HG02884 (cell line): Measurements from ENCODE around the gene ADCY7.

Source experiments
- ATAC-seq: cut with Tn5 transposase; IDR thresholded peaks from one replicate; pipeline ENCODE4 v1.9.1; 2021; ENCODE audit warnings: mild to moderate bottlenecking, moderate library complexity; ENCODE audit not compliant: unreplicated experiment

ADCY7 gene

DNA sequence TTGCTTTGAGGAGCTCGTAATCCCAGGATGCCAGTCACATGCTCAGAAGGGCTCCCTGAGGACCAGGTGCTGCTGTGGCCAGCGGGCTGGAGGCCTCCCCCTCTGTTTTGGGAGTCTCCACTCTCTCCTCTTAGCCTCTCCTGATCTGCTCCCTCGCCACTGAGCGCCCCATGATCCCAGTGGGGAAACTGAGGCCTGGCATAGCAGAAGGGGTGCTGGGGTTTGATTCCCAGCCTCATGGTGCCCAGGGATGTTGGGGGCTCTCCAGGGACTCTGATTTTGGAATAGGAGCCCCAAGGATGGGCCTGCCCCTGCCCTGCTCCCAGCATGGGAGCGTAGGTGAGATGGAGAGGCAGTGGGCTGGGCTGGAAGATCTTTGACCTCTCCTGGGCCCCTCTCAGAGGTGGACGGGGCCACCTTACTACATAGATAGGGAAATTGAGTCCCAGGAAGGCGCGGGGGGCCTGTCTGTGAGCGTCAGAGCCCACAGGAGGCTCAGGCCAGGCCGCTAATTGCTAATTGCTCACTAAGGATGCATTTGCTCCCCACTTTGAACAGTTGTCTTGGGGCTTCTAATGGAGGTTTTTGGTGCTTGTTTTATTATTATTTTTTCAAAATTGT is 525 bp upstream of the ADCY7 start:
- ATAC-seq = no peak

DNA sequence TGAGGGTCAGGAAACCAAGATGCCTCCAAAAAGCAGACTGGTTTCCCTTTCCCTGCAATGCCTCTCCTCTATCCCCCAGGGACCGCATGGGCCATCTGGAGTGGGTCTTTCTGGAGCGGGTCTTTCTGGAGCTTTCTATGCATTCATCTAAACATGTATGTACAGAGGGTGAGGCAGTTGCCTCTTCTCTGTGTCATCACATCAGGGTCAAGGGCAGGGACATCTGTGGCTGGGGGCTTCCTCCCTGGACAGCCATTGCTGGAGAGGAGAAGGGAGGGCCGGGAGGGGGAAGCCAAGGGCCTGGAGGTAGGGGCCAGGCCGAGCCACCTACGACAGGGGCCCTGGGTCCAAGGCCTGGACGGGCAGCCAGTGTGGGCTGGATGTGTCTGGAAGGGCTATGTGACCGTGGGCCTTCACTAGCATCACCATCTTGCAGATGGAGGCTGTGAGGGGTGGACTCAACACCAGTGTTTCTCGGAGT is 840 bp downstream of the ADCY7 start:
- no peak for ATAC-seq

DNA sequence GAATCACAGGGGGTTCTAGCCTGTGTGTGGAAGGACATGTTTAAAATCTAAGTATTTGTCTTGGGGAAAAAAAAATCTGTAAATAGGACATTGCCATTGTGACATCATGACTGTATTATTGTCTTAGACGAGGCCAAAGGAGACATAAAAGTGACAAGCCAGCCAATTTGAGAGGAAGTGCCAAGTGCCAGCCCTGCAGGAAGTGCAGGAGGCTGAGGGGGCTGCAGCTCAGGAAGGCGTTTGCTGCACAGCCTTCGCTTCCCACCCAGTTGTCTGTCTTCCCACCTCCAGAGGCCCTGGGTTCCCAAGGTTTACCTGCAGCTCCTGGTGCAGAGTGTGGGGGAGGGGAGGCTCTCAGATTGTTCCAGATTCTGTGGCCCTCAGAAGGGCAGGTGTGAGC is 1.3 kb downstream of the ADCY7 start:
- no peak for ATAC-seq

DNA sequence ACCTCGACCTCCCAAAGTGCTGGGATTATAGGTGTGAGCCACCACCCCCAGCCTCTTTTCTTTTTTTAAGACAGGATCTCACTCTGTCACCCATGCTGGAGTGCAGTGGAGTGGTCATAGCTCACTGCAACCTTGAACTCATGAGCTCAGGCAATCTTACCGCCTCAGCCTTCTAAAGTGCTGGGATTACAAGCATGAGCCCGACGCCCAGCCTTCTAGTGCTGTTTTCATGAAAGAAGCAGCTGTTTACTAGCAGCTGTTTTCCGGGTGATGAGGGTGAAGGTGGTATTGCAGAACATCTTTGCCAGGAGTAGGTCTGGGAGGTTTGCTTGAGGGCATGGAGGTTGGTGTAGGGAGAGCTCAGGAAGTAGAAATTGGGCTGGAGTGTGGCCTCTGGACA is 2.0 kb downstream of the ADCY7 start:
- ATAC-seq = no peak

DNA sequence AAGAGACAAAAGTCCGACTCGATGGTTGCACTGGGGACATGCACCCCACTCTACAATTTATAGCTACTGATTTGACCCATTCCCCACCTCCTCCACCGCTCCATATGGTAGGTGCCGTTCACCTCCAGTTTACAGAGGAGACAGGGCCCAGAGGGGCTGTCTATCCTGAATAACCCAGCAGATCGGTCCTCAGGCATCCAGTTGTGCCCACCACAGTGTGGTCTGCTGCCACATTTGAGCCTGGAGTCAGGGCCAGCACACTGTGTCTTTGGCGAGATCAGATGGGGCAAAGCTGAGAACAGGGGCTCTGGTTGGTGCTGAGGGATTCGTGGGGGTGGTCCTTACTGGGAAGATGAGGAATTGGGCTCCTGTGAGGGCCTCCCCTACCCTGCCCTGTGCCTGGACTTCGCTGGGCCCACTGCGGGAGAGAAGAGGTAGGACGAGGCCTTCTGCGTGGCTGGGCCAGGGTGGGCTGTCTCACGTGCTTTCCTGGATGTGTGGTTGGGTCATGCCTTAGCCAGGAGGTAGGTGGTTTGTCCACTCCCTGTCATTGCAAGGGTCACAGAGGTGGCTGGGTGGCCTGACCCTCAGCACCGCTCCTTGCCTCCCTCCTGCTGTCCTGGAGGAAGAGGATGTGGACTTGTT is 2.8 kb downstream of the ADCY7 start:
- ATAC-seq = no peak

DNA sequence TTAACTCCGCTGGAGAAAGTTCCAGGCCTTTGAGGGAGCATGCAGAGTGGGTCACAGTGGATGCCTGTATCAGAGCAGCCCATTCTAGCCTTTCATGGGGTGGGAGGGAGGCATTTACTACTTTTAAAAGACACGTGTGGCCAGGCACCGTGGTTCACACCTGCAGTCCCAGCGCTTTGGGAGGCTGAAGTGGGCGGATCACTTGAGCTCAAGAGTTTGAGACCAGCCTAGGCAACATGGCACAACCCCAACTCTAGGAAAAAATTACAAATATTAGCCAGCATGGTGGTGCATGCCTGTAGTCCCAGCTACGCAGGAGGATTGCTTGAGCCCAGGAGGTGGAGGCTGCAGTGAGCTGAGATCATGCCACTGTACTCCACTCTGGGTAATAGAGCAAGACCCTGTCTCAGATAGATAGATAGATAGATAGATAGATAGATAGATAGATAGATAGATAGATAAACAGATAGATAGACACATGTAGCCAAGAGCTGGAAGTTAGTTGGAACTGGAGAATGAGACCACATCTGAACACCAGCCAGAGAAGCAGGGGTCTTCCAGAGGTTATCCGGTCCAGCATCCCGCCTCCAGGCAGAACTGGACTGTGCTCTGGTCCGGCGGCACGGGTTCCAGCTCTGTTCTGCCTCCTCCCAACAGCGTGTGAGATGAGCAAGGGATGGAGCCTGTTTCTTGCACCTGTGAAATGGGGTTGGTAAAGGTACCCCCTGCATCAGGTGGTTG is 3.6 kb downstream of the ADCY7 start:
- no peak for ATAC-seq

DNA sequence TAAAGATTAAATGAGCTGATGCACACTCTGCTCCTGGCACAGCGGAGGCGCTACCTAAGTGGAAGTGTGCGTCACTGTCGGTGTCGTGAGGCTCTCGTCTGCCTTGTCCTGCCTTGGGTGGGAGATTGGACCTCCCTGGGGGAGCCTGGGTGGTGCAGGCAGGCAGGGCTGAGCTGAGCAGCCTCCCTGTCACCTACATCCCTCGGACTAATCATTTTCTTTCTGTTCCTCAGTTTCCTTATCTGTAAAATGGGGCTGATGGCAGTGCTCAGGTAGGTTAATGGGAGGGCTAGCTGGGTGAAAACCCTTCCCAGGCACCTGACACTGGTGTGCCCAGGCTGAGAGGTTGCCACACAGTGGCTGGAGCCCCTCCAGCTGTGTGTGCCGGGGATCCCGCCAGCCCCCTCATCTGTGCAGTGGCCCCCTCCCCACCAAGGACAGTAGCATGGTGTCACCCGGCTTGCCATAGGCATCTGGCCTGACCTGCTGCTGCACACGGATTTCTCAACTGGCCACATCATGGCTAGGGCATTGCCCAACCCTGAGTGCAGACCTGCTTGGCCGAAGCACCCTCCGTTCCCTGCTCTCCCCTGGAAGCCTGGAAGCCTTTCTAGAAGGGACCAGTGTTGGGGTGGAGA is 4.3 kb downstream of the ADCY7 start:
- ATAC-seq = no peak

DNA sequence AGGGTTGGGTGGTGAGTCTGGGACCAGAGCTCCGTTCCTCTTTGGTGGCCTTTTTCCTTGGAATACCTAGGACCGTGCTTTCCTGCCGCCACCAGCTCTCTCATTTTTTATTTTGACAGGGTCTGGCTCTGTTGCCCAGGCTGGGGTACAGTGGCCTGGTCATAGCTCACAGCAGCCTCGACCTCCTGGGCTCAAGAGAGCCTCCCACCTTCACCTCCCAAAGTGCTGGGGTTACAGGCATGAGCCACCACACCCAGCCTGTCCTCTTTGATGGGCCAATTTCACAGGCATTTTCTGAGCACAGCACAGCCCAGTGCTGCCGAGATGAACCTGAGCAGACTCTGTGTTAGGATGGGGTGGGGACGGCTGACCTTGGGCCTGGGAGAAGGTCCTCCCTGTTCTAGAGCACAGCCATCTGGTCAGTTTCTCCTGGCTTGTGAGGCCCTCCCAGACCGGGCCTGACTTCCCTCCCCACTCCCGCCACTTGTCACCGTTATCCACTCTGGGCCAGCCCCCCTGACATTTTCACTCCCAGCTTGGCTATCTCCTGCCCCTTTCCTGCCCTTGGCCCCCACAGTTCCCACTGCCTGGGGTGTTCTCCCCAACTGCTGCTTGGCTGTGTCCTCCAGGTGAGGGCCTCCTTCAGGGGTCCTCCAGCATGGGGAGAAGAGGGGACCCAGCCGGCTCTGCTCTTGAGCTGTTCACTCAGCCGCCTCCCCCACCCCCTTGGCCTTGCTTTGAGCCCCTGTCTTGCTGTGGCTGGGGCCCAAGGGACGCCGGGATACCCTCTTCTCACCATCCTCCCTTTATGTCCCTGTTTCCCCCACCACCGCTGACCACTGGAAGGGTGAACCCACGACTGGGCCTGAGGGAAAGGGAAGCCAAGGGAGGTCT is 5.0 kb downstream of the ADCY7 start:
- ATAC-seq = no peak

DNA sequence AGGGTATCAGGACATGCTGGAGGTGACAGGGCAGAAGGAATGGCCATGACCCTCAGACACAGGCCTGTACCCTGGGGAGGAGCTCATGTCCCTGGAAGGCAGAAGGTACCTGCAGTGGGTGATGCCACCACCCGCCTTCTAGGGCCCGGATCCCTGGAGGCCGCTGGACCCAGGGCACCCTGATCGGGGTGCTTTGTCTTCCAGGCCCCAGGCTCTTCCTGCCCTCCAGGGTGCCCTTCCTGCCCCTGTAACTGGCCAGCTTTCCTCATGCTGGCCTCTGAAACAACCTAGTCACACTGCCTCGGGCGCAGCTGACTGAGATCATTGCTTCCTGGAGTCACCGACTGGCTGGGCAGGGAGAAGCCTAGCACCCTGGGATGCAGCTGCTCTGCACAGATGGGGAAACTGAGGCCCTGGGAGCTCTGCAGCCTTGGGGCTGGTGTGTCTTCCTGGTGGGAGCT is 5.8 kb downstream of the ADCY7 start:
- ATAC-seq = no peak

DNA sequence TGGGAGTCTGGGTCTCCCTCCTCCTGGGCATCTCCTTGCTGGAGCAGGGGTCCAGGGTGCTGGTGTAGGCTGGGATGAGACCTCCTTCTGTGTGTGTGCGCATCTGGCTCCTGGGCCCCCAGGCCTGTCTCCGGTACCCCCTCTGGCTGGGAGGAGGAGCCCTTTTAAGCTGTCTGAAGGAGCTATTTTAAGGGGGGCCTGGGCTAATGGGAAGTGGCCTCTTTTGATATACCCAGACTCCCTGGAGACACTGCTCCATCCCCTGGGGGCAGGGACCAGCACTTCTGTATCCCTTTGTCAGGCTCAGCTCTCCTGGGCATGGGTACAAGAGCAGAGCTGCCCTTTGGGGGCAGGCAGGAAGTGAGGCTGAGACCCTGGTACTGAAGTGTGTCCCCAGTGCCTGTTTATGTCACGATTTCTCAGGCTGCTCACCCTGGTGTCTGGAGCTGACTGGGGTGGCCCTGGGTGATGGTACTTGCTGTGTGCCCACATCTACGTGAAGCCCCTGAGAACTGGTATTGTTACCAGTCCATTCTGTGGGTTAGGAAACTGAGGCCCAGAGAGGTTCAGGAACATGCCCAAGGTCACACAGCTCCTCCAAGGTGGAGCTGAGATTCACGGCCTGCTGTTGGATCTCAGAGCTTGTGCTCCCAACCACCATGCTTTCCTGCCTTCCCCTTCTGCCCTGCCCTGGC is 6.5 kb downstream of the ADCY7 start:
- no peak for ATAC-seq

DNA sequence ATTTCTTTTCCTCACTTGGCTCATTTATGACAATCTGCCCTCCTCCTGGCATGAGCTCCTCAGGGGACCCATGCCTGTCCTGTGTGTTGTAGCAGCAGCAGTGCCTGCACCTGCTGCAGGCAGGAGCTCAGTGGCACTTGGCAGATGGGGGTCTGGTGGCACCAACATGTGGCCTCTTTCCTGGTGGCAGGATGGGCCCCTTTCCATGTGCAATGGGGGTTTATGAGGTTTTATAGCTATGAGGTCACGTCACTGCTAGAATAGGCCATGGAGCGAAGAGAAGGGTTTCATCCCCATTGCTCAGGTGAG is 7.0 kb downstream of the ADCY7 start:
- ATAC-seq = no peak

DNA sequence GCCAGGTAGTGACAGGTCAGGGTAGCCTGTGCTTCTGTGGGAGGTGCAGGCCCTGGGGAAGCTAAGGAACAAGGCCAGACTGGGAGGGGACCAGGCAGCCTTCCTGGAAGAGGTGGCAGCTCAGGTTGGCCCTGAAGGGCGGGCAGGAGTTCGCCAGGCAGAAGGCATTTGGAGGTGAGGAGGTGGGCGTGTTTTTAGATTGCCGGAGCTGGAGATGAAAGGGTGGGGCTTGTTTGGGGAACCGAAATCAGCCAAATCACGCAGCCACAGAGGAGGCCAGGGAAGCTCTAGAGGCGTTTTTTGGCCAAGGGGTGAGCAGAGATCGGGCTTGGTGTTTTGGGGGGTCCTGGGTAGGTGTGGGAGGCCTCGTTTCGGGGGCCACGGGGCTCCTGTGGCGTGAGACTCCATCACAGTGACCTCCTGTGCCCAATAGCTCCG is 7.6 kb downstream of the ADCY7 start:
- ATAC-seq = peak; percentile 63

DNA sequence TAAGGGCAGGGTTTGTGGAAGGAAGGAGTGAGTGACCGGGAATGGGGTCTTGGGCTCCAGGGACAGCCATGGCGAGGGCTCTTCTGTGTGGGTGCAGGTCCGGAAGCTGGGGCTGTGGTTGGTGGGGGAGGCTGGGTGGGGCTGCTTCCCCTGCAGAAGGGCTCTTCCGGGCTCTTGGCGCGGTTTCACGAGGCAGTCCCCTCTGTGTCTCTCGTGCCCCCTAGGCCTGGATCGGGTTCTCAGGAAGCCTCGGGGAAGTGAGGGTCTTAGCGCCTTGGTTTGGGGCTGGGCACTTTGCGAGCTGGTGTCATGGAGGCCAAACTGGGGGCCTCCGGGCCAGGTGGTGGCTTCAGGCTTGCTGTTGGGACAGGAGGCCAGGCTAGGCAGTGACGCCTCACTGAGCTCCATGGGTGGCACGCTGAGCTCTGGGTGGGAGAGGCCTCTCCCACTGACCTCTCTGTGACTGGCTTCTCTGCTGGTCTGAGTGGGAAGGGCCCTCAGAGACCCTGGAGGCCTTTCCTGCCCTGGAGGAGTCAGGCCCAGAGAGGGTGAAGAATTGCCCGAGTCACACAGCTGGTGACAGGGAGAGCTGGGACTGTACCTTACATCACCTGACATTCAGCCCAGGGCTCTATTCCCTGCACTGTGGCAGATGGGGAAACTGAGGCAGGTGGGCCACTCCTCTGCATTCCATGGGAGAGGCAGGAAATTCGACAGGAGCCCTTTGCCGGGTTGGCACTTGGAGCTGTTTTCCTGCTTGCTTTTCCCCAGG is 8.2 kb downstream of the ADCY7 start:
- ATAC-seq = peak; percentile 42

DNA sequence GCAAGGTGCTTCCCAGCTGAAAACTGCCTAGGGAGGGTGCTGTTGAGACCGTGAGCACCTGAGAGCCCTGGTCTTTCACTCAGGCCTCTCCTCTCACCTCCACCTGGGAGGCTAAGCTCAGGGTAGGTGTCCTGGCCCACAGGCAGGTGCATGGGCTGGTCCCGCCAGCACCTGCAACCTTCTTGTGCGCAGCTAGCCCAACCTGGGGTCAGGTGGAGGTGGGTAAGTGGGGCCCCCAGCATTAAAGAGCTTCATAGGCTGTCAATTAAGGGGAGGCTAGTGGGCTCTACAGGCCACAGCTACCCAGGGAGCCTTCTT is 8.7 kb downstream of the ADCY7 start:
- ATAC-seq = no peak

DNA sequence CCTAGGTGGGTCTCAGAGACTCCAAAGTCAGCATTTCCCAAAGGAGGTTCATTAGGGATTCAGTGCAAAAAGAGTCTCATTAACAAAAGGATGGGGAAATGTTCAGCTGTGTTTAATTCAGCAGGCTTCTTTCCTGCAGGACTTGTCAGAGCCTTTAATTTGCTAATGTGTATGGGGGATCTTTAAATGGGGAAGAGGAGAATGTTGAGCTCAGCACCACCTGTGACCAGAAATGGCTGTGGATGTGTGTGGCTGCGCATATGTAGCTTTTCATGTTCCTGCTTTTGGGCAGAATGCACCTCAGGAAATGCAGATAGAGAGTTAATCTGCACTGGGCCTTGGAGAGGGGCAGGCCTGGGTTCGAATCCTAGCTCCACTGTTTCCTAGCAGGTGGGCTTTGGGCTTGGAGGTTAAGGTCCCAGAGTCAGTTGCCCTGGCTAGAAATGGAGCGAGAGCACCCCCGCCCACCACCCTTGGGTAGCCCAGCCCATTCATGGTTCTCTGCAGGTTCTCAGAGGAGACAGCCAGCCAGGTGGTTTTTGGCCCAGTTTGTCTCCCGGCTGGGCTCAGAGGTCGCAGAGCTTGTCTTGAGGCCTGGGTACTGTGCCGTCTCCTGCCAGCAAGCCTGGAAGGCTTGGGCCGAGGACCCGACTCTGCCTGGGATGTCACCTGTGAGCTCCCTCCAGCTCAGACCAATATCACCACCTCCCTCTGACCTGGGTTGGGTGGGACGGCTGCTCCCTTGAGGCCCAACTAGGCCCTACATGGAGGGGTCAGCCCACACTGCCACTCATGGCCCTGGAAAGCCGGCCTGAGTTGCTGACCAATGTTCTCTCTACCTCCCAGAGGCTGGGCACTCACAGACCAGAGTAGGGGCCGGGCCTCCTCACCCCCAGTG is 9.3 kb downstream of the ADCY7 start:
- ATAC-seq = no peak

DNA sequence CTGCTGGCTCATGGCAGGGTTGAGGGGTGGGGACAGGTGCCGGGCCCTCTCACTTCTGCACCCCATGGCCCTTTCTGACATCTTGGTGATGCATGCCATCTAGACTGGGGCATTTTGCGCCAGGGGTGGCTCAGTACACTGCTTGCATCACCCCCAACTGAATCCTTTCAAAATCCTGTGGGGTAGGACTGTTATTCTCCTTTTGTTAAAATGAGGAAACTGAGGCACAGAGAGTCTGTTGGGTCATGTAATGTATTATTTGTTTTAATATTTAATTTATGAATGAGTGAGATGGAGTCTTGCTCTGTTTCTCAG is 9.9 kb downstream of the ADCY7 start:
- no peak for ATAC-seq

DNA sequence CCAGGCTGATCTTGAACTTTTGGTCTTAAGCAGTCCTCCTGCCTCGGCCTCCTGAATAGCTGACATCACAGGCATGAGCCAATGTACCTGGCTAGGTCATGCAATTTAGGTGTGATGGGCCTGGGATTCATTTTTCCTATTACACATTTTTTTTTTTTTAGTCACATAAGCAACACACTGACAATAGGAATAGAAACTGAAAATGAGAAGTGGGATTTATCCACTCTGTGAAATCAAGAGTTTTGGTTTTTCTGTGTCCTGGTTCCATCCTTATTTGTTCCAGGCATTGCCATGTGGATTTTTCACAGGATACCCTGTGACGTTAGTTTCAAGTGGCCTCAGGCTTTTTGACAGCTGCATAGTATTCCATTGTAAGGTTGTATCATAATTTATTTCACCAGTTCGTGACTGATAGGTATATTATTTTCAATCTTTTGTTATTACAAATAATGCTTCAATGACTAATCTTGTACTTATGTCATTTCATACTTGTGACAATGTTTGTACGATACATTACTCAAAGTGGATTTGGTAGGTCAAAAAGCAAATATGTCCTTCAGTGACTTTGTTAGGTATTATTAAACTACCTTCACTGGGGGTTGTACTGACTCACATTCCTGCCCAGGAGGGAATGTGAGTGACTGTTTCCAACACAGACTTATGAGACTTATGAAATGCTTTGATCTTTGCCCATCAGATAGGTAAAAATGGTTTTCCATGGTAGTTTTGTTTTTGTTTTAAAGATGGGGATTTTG is 10.6 kb downstream of the ADCY7 start:
- no peak for ATAC-seq

DNA sequence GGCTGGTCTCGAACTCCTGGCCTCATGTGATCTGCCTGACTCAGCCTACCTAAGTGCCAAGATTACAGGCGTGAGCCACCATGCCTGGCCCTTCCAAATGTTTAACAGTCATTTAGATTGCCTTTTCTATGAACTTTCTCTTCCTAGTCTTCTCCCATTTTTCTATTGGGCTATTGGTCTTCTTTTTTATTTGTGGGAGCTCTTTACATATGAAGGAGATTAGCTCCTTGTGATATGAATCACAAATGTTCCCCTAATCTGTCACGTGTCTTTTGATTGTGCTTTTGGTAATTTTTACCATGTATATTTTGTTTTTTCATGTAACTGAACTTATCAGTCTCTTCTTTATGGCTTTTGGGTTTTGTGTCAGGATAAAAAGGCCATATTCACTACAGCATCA is 11.9 kb downstream of the ADCY7 start:
- ATAC-seq = no peak
